GM20000 (cell line): Measurements from ENCODE around the gene PHRF1.
A peak's percentile ranks its signal among the peaks of the same experiment; 100 is the strongest.

Source experiments
- DNase-seq: peaks from one replicate; pipeline ENCODE4 v3.0.0; 2012; ENCODE audit warnings: low spot score
- CTCF ChIP-seq: IDR thresholded peaks from 2 replicates; pipeline ENCODE4 v1.5.1; 2012; ENCODE audit warnings: mild to moderate bottlenecking, control low read depth; ENCODE audit errors: extremely low read depth, missing control alignments

PHRF1 gene

GRCh38 chr11:532527-532985, 43.7 kb upstream of the PHRF1 start:
- DNase-seq: no peak
- no peak for TF ChIP-seq CTCF

GRCh38 chr11:532986-533585, 43.2 kb upstream of the PHRF1 start:
- no peak for TF ChIP-seq CTCF
- no peak for DNase-seq

- no peak for TF ChIP-seq CTCF
- no peak for DNase-seq
These were observed 42.5 kb upstream of the PHRF1 start for GRCh38 chr11:533586-534395.

GRCh38 chr11:534396-535209, 41.7 kb upstream of the PHRF1 start:
- peak; percentile 64 for DNase-seq
- TF ChIP-seq CTCF: no peak

- DNase-seq: no peak
- peak; percentile 2 for TF ChIP-seq CTCF
These were observed 41.1 kb upstream of the PHRF1 start for GRCh38 chr11:535210-535518.

- DNase-seq: peak; percentile 100
- no peak for TF ChIP-seq CTCF
These were observed 40.5 kb upstream of the PHRF1 start, which contains the start of gene HRAS for GRCh38 chr11:535519-536454. Gene HRAS (minus strand): TSS chr11:535576.
